CD4-positive, alpha-beta T cell treated with Interleukin-15 for 4 hours (primary cell): ENCODE data around the gene BAIAP2L2.
"Not testable (repeated sequence)": the region's sequence is repeated elsewhere in the genome, so short reads cannot be mapped to it uniquely, and the experiment has no call there.

Source experiments
- DNase-seq: peaks from one replicate; pipeline ENCODE4 v3.0.0-alpha.2; 2020; ENCODE audit warnings: low spot score

Gene BAIAP2L2

GRCh38 chr22:38081636-38081940, 28.9 kb downstream of the BAIAP2L2 start:
- DNase-seq: no peak

GRCh38 chr22:38080850-38081635, 29.4 kb downstream of the BAIAP2L2 start:
- DNase-seq: no peak

- DNase-seq: no peak
Observed at GRCh38 chr22:38080474-38080849, 30.0 kb downstream of the BAIAP2L2 start.

GRCh38 chr22:38079804-38080203, 30.7 kb downstream of the BAIAP2L2 start:
- DNase-seq: no peak

DNA sequence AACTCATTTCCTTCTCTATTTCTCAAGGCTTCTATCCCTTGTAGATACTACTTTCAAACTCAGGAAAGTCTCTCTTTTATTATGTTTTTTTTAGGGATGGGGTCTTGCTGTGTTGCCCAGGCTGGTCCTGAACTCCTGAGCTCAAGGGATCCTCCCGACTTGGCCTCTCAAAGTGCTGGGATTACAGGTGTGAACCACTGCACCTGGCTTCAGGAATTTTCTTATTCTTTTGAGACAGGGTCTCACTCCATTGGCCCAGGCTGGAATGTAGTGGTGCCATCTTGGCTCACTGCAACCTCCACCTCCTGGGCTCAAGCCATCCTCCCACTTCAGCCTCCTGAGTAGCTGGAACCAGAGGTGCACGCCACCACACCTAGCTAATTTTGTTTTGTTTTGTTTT, 31.3 kb downstream of the BAIAP2L2 start:
- not testable (repeated sequence) for DNase-seq

GRCh38 chr22:38078046-38078840, 32.2 kb downstream of the BAIAP2L2 start:
- DNase-seq: no peak

DNA sequence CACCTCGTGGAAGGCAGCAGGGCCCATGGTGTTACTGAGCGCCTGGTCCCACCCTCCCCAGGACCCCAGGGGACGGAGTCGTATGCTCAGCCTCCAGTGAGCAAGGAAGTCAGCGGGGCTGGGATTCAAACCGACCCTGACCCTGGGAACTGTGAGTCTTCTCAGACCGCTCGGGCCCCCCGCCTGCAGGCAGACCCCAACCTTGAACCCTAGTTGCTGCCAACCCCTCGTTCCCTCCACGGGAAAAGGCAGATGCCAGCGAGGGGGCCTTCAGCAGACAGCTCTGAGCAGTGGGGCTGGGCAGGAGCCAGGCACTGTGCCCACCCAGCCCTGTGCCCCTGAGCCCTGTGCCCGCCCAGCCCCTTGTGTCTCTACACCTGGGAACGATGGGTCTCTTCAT, 32.9 kb downstream of the BAIAP2L2 start:
- DNase-seq: no peak

DNA sequence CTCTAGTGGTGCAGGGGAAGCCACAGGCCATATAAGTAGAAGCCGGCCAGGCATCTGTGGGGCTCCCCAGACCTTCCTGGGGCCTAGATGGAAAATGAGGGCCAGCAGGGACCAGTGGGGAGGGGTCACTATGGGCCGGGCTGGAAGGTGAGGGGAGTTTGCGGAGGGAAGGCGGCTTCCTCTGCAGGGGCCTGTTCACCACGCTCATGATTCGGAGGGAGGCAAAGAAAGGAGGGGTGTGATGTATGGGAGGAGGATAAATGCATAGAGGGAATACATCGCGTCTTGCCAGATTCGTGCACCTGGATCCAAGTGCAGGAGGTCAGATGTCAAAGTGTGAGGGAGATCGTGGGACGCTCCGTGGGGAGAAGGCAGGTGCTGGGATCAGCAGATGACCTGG, 33.4 kb downstream of the BAIAP2L2 start:
- DNase-seq: no peak

GRCh38 chr22:38075961-38076360, 34.5 kb downstream of the BAIAP2L2 start:
- DNase-seq: no peak

DNA sequence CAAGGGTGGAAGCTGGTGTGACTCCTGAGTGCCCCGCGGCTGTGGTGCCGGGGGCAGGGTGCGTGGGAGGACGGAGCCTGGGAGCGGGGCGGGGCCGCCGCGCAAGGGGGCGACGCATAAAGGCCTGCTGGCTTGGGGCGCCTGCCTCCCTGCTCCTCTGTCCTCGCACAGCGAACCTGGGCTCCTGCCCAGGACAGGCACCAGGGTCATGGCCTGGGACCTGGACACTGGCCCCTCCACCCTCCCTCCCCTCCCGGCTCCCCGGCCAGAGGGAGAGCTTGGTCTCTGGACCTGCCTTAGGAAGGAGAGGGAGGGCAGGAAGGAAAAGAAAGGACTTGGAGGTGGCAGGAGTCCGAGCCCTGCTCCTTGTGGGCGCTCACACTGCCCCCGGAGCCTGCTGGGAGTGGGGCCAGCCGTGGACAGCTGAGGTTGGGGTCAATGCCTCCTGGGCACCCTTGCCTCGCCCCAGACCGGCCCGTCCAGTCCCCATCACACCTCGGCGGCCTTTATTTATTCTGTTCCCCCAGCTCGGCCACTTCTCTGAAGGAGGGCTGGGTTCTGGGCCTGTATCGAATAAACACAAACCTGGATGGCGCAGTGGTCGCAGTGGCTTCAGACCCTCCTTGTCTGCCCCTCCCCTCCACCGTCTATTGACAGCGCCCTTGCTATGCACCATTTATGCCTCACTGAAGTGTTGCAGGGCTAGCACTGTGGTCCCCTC, 35.2 kb downstream of the BAIAP2L2 start:
- DNase-seq: no peak

DNA sequence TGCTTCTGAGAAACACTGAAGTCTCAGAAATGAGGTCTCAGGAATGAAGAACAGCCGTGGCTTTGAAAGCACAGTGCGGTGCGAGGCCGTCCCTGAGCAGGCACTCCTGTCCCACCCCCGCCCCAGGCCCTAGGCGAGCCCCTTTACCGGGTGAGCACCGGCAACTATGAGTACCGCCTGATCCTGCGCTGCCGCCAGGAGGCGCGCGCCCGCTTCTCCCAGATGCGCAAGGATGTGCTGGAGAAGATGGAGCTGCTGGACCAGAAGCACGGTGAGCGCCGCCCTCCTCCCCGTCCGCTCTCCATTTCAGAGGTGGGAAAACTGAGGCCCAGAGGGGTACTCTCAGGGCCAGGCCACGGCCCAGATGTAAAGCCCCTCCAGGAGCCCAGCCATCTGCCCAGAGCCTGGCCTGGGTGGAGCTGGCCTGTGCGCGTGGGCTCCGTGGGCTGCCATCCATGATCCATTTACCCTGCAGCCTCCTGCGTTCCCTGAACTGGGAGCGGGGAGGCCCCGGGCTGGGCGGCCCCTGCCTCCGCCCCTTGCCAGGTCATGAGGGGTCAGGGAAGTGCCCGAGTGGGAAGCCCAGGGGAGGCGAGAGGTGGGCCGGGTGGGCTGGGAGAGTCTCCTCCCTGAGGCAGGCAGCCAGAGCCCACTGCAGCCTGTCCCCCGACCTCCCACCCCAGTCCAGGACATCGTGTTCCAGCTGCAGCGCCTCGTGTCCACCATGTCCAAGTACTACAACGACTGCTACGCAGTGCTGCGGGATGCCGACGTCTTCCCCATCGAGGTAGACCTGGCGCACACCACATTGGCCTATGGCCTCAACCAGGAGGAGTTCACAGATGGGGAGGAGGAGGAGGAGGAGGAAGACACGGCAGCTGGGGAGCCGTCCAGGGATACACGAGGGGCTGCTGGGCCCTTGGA, 36.0 kb downstream of the BAIAP2L2 start:
- no peak for DNase-seq

DNA sequence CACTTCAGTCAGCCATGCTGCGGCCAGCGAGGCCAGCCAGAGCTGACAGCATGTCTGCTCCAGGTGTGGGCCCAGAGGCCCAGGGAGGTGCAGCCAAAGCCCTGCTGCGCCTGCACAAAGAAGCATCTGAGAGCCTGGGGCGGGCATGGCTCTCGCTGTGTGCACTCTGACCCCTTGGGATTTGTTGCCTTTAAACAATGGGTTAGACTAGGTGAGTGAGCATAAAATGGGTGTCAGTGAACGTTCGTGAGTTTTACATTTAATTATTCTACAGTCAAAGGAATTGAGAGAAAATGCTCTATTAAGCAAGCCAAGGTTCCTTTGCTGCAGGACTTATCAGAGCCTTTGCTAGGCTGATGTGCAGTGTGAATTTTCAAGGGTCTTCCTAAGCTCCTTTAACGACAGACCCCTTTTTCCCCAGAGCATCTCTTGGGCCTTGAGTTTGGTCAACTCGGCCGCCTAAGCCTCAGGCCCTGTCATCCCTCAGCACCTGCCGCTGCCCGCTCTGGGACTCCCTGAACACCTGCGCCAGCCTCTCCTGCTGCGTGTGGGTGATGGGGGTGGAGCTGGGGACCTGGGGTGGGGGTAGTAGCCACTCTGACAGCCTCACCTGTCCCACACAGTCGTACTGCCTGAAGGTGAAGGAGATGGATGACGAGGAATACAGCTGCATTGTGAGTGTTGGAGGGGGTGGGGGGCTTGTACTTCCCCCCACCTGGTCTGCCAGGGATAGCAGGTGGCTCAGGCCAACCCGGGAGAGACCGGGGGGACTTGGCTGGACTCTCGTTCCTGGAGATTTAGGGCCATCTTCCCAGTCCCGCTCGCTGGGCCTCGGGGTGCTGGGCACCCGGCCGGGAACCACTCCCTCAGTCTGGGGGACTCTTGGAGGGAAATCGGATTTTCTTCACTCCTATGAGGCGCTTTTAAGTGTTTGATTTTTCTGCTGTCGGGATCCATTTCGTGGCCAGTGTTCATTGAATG, 37.0 kb downstream of the BAIAP2L2 start:
- DNase-seq: no peak

DNA sequence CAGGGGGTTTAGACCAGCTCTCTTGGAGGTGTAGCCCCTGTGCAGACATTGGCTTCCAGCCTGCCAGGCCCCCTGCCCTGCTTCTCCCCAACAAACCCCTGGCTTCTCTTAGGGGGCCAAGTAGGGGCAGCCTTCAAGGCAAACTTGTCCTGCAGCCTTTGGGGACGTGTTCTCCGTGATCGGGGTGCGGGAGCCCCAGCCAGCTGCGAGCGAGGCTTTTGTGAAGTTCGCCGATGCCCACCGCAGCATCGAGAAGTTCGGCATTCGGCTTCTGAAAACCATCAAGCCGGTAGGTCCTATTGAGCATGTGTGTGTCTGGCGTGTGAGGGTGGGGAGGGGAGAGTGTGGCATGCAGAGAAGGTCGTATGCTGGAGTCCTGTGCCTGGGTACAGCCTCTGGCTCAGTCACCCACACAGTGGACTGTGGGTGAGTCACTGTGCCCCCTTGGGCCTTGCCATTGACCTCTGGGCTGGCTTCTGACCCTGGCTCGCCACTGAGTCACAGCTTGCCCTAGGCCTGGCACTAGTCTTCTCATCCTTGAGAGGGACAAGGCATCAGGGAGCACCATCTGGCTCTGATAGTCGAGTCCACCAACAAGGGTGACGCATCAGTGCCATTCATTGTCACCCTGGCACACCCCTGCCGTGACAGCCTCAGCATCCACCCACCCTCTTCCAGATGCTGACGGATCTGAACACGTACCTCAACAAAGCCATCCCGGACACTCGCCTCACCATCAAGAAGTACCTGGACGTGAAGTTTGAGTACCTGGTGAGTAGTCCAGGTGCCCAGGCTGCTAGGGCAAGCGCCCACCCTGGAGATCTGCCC, 37.9 kb downstream of the BAIAP2L2 start:
- no peak for DNase-seq

DNA sequence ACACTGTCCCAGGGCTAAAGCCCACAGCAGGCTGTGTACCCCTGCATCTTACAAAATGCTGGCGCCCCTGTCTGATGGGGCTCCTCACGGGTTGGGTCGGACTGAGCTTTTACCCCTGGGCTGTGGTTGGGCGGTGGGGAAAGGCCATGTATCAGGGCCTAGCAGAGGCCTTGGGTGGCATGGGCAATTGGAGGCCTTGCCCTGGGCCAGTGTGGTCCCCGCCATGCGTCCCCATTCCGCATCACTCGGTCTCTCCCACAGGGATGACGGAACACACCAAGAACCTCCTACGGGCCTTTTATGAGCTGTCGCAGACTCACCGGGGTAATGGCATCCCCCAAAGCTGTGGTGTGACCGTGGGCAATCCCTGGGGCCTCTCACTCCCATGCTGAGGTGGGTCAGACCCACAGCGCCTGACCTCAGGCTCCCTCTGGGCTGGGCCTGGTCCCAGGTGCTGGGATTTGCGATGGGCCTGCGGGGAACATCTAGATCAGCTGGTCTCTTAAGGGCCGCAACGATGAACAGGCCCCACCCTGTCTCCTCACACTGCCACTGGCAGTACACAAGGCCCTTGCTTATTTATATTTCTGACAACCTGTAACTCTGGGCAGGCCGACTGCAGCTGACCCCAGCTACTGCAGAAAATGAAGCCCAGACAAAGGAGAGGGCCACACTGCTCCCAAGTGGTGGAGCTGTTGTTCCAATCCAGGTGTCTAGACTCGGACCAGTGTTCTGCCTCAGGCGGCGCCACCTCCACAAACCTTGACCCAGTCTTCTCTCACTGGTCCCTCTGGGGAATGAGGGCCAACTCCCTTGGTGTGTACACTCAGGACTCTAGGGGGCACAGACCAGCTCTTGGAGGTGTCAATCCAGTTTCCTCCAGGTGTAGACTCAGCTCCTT, 38.8 kb downstream of the BAIAP2L2 start:
- DNase-seq: no peak

DNA sequence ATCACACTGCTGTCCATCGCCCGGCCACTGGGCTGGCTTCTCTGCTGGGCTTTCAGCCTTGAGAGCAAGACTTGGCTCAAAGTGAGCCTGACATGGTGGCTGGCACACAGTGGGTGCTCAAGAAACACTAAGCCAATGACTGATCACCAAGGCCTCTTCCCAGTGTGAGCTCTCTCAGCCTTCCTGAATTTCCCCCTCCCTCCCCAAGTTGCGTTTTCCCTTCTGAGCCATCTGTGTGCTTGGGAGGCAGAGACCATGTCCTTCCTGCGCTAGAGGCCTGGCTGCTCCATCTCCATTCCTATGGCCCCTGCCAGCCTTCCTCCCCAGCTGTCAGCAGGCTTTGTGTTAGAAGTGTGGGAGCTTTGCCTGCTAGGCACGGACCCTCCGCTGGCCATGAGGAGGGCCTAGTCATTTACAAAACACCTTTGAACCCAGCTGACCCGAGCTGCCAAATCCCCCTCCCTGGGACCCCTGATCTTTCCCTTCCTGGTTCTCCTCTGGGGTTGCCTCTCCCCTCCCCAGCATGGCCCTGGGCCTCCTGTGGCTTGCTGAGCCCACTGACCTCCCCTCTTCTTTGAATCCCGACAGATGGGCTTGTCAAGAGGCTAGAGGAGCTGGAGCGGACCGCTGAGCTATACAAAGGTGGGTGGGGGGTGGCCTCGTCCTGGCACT, 40.1 kb downstream of the BAIAP2L2 start:
- DNase-seq: no peak

DNA sequence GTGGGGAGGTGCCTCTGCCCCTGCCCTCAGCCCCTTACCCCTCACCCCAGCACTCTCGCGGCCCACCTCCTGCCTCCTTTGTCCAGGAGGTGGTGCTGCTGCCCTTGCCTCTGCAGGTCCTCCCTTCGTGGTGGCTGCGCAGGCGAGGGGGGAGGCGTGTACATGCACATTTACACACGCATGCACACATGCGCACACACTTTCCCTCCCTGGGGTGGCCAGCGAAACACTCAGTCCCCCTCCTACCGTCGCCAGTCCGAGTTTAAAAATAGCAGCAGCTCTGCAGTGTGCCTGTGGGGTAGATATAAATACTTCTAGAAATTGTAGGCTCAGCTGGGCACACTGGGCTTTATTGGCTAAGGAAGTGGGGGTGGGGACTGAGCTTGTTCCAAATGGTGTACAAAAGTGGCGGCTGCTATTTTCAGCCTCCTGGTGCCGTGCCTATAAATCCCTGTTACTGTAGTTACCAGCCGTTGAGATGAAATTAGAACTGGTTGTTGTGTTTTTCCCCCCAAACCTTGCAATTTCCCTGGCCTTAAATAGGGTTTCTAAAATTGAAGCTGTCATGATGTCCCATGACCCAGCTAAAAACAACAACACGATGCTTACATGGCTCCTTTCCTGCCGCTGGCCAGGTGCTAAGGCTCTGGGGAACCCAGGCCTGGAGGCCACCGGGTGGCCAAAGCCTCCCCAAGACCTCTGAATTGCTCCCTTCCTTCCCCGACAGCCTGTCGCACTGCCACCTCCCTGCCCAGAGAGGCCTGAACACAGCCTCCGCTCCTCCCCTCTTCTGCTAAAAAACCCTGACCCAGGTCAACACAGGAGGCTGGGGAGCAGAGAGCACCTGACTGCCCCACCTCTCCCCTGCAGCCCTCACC, 40.9 kb downstream of the BAIAP2L2 start:
- no peak for DNase-seq
